ENCODE measurements around the gene ACTN2. TPM values are rescaled to one million over a fixed set of nuclear protein-coding genes. Genes with fewer than 3 reads are reported as not detected.
A peak's percentile ranks its signal among the peaks of the same experiment; 100 is the strongest.

ACTN2 gene
- total RNA-seq, 1 donor from 2014 or later: 0.54 TPM

GRCh38 chr1:236785477-236785876 is 99.2 kb downstream of the ACTN2 start:
- H3K27ac Mint-ChIP-seq (ENCODE audit: unreplicated experiment): no peak overlapping the region

DNA sequence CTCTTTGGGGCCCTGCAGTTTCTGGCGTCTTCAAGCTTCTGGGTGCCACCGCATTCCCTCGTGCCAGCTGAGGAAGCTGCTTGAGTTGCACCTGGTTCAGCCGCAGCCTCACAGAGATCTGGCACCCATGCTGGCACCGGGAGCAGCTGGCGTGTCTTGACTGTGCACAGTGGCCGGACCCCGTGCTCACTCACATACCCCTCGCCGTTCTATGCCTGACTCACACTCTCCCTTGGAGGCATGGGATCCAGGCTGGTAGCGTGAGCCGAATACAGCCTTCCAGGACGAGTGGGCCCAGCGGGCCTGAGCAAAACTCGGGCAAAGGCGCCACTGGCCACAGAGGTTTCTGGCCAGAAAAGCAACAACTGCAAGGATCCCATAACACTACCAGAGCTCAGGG is 100.2 kb downstream of the ACTN2 start:
- Mint-ChIP-seq H3K4me1 (no peaks in the 10 kb centered on the region), H3K36me3 (ENCODE audit: low read depth) (no peaks in the 10 kb centered on the region)
- DNase-seq (ENCODE audit: low read depth, low spot score): no peak

More at GRCh38 chr1:236785477-236785876, 99.2 kb downstream of the ACTN2 start:
- TF ChIP-seq, protein P1, sequence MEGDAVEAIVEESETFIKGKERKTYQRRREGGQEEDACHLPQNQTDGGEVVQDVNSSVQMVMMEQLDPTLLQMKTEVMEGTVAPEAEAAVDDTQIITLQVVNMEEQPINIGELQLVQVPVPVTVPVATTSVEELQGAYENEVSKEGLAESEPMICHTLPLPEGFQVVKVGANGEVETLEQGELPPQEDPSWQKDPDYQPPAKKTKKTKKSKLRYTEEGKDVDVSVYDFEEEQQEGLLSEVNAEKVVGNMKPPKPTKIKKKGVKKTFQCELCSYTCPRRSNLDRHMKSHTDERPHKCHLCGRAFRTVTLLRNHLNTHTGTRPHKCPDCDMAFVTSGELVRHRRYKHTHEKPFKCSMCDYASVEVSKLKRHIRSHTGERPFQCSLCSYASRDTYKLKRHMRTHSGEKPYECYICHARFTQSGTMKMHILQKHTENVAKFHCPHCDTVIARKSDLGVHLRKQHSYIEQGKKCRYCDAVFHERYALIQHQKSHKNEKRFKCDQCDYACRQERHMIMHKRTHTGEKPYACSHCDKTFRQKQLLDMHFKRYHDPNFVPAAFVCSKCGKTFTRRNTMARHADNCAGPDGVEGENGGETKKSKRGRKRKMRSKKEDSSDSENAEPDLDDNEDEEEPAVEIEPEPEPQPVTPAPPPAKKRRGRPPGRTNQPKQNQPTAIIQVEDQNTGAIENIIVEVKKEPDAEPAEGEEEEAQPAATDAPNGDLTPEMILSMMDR (conservative IDR thresholded peaks at IDR 0.05): no peak
- Mint-ChIP-seq H3K36me3 (ENCODE audit: low read depth) (no peaks in the 10 kb centered on the region), H3K9me3 (no peaks in the 10 kb centered on the region), H3K27me3 (ENCODE audit: low read depth) (peaks cover 23% of the 10 kb centered on the region), H3K4me3 (no peak overlapping the region), H3K4me1 (no peaks in the 10 kb centered on the region)
- no peak for DNase-seq (ENCODE audit: low read depth, low spot score)

DNA sequence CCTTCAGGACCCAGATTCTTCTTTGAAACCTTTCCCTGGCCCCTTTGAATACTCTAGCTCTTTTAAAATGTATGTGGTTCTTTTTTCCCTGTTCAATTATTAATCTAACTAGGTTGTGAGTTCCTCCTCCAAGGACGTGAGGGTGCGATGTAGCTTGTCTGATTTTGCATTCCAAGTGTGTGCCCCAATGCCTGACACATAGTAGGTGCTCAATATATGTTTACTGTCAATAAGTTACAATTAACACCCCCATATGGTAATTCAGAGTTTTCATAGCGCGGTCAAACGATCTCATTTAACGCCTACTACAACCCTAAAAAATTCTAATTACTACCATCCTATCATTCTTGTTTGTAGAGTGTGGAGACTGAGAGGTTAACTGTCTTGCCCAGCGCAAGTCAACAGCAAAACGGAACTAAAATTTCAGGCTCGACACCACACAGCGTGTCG is 108.3 kb downstream of the ACTN2 start:
- no peak for DNase-seq (ENCODE audit: low read depth, low spot score)
- TF ChIP-seq, protein P1 (conservative IDR thresholded peaks at IDR 0.05): no peak
- H3K4me1 Mint-ChIP-seq: peaks cover 30% of the 10 kb centered on the region
- H3K27ac Mint-ChIP-seq (ENCODE audit: unreplicated experiment): peak overlapping the region; percentile 78
- H3K9me3 Mint-ChIP-seq: no peaks in the 10 kb centered on the region
- peaks cover 19% of the 10 kb centered on the region for H3K27me3 Mint-ChIP-seq (ENCODE audit: low read depth)
- no peaks in the 10 kb centered on the region for H3K36me3 Mint-ChIP-seq (ENCODE audit: low read depth)
- peak overlapping the region; percentile 94 for H3K4me3 Mint-ChIP-seq

More for the DNA sequence above, 100.2 kb downstream of the ACTN2 start:
- H3K27me3 Mint-ChIP-seq (ENCODE audit: low read depth): peaks cover 20% of the 10 kb centered on the region
- no peak overlapping the region for H3K4me3 Mint-ChIP-seq
- no peak overlapping the region for H3K27ac Mint-ChIP-seq (ENCODE audit: unreplicated experiment)
- no peaks in the 10 kb centered on the region for H3K9me3 Mint-ChIP-seq
- TF ChIP-seq, protein P1 (conservative IDR thresholded peaks at IDR 0.05): no peak

DNA sequence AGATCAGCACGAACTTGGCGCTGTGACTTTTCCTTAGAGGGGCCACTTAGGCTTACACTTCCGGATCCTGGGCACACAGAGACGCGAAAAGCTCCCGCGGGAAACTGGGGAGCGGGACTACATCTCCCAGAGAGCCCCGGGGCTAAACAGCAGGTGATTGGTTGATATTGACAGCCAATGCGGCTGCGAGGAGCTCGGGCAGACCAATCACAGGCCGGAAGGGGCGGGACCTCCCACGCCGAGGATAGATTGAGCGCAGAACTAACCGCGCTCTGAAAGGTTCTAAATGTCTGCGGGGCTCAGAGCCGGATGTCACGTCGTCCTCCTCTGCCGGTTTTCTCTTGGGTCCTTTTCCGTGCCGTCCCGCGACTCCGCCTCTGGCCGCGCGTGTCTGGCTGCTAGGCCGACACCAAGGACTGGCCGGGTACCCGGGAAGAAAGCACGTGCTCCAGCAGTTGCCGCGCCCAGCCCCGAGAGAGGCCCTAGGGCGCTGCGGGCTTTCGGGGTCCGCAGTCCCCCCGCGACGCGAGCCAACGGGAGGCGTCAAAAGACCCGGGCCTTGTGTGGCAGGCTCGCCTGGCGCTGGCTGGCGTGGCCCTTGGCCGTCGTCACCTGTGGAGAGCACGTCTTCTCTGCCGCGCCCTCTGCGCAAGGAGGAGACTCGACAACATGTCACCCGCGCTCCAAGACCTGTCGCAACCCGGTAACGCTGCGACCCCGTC is 108.9 kb downstream of the ACTN2 start, which contains the start of gene MTR:
MTR (plus strand) TSS at position 258 of the 722 bp plus-strand sequence; CDS start at position 670, 412 bp downstream.
- DNase-seq (ENCODE audit: low read depth, low spot score): peak; percentile 96
- TF ChIP-seq, protein P1 (conservative IDR thresholded peaks at IDR 0.05): no peak
- peaks cover 17% of the 10 kb centered on the region for H3K27me3 Mint-ChIP-seq (ENCODE audit: low read depth)
- peak within 1 kb of the TSS; percentile 94 for H3K4me3 Mint-ChIP-seq
- peaks cover 30% of the 10 kb centered on the region for H3K4me1 Mint-ChIP-seq
- peaks cover 2% of the 10 kb centered on the region for H3K36me3 Mint-ChIP-seq (ENCODE audit: low read depth)
- no peaks in the 10 kb centered on the region for H3K9me3 Mint-ChIP-seq
- H3K27ac Mint-ChIP-seq (ENCODE audit: unreplicated experiment): peak within 1 kb of the TSS; percentile 81

- Mint-ChIP-seq H3K27ac (ENCODE audit: unreplicated experiment) (peak overlapping the region; percentile 44), H3K4me1 (peaks cover 30% of the 10 kb centered on the region), H3K9me3 (no peaks in the 10 kb centered on the region), H3K4me3 (peak overlapping the region; percentile 94), H3K36me3 (ENCODE audit: low read depth) (peaks cover 2% of the 10 kb centered on the region), H3K27me3 (ENCODE audit: low read depth) (peaks cover 13% of the 10 kb centered on the region)
- DNase-seq (ENCODE audit: low read depth, low spot score): no peak
- TF ChIP-seq, protein P1 (conservative IDR thresholded peaks at IDR 0.05): no peak
Observed at GRCh38 chr1:236795757-236796667, 109.7 kb downstream of the ACTN2 start.

Data from neural crest cell (in vitro differentiated cells).